NCI-H69 (cell line): ENCODE measurements around the gene SIPA1L3.
A peak's percentile ranks its signal among the peaks of the same experiment; 100 is the strongest.

ENCODE experiments used
- DNase-seq: peaks from one replicate; lab custom pipeline; 2025; lab: John Stamatoyannopoulos, UW

Gene SIPA1L3

DNA sequence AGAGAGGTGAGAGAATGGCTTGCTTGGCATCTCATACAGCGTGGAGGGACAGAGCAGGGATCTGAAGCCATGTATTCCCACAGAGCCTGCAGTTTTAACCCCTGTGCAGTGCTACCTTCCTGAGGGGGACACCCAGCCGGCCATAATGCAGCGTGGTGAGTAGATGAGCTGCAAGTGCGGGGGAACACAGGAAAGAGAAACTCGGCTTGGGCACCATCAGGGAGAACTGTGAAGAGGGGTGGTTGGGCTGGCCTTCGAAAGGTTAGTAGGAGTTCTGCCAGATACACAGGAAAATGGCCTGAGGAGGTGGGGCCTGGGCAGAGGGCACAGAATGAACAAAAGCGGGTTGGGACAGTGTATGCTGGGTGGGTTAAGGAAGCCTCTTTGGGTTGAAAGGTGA, 88.3 kb downstream of the SIPA1L3 start:
- DNase-seq = no peak

DNA sequence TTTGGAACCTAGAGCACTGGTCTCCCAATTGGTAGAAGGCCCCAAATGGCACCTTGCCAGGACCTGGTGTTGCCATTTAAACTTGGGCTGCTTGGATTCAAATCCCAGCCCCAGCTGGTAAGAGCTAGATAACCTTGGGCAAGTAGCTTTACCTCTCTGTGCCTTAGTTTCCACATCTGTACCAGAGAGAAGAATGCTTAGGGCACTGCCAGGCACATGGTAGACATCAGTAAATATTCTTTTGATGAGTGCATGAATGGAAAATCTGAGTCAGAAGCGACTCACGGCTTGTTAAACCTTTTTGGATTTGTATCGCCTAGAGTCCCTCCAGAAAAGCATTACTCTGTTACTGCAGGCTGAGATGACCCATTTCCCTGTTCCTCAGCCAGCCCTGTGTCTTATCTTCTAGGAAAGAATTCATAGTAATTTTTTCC, 90.9 kb downstream of the SIPA1L3 start:
- DNase-seq = peak; percentile 15

DNA sequence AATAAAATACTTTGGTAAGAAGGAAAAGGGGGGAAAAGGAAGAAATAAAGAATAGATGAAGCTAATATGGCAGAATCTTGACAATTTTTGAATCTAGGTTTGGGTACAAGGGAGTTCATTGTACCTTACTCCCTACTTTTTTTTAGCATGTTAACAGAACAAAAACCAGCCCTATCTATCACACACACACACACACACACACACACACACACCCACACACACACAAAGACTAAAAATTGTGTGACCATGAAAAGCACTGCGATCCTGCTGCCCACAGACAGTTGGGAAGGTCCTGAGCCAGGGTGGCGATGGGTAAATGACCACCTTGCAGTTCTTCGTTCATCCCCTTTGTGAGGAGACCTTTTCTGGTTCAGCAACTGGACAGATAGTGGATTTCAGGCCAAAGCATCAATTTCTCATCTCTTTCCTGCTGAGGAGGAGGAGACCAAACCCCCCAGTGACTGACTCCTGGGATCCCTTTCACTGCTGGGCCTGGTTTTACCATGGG, 91.8 kb downstream of the SIPA1L3 start:
- no peak for DNase-seq

DNA sequence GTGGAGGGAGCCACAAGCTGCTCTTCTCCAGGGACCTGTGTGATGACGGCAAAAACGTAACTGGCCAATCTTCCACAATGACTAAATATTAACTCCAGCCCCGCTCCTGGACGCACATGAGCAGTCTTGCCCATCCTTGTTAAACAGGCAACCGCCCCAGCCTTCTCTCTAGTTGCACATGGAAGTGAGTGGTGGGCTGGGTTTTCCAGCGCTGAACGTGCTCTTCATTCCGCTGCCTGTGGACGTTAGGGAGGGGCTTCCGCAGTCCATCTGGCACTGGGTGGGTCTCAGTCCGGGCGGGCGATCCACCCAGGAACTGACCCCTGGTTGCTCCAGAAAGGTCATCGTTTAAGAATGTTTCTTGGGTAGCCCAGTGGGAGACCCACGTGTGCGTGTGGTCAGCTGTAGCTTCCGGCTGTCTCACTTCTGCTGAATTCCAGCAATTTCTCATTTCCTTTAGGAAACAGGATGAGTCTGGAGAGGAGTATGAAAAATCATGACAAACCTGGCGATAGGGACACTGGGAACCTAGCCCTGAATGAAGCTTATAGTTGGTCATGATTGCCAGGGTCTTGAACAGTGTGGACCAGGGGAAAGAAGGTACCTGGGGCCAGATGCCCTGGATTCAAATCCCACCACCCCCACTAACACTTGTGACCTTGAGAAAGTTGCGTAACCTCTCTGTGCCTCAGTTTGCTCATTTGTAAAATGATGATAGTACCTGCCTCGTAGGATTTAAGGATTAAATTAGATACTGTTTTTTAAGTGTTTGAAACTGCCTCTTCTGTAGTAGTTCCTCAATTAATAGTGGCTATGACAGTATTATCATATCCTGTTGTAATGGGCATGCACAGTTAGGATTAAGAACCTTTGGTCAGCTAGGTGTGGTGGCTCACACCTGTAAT, 92.6 kb downstream of the SIPA1L3 start:
- DNase-seq = no peak

DNA sequence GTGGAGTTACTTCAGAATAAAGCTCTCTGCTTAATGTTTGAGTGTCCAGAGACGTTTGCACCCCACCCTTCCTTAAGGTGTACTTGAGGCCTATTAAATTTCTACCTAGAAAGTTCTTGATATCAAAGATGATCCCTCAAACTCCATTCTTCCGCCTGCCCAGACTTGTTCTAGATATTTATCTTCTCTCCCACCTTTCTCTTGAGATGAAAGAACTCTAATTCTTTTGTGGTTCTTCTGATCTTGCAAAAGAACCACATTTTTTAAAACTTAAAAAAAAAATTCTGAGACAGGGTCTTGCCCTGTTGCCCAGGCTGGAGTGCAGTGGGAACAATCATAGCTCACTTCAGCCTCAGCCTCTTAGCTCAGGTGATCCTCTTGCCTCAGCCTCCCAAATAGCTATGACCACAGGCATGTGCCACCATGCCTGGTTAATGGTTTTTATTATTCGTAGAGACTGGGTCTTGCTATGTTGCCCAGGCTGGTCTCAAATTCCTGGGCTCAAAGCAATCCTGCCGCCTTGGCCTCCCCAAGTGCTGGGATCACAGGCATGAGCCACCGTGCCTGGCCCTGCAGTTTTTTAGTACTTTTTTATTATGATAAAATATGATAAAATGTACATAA, 94.3 kb downstream of the SIPA1L3 start:
- no peak for DNase-seq

DNA sequence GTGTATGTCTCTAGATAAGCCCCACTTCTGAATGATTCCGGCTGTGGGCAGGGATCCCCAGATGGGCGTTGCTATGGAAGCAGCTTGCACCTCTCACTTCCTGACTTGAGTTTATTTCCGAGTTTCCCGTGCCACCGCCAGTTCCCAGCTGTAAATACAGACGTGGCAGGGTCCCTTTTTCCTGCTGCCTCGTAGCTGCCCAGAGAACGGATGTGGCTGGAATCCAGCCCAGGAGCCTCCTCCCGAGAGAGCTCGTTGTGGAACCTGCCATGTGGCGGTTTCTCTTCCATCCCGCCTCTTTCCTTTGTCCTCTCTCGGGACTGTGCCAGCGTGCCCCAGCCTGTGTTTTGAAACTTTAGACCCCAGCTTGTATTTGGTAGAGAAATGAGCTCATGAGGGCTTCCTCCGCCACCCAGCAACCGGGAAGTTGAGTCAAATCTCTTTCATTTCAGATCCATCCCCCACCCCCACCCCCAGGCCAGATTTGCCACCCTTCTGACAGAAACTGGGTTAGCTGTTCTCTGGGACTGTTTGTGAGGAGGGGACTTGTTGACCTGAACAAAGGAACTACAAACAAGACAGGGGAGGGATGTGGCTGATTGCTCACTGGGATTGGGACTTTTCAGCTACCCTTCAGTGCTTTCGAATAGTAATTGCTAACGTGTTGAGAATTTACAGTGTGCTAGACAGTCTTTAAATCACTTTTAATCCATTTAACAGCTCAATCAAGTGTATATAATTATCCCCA, 96.6 kb downstream of the SIPA1L3 start:
- DNase-seq = peak; percentile 98

DNA sequence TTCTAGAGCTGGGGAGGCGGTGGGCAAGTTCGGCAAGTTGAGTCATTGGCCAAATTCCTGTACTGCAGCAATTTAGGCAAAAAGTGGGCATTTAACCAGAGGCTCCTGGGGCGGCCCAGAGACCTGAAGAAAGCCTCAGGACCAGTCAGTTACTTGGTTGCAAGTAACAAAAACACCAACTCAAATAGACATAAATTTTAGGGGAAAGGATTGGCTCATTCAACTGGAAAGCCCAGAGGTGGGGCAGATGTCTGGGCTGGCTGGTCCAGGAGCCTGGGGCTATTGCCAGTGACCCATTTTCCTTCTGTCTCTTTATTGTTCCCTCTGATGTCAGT, 97.1 kb downstream of the SIPA1L3 start:
- no peak for DNase-seq

DNA sequence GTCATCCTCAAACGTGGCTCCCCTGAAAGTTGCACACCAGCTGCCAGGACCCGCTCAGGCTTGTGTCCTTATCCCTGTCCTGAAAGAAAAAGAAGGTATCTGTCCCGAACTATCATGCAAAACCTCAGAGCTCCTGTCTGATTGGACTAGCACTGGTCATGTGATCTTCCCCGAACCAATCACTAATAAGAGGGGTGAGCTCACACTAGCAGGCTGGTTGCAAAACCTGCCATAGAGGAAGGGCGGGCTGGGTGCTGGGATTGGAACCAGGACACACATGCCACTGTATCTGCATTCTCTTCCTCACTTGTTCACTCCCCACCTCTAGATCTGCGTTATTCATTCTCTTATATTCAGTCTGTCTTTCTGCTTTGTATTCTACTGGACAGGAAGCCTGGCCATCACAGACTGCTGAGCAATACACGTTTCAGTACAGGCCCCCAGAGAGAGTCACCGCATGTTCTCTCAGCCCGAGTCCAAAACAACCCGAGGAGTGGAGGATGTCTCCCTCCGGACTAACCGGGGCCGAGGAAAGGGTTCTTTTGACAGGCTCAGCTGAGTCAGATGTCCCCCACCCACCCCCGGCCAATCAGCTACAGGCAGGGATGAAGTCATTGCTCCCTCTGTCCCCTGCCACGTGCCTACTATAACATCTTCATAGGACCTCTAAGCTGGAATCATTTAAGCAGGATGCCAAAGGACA, 97.7 kb downstream of the SIPA1L3 start:
- peak; percentile 97 for DNase-seq

DNA sequence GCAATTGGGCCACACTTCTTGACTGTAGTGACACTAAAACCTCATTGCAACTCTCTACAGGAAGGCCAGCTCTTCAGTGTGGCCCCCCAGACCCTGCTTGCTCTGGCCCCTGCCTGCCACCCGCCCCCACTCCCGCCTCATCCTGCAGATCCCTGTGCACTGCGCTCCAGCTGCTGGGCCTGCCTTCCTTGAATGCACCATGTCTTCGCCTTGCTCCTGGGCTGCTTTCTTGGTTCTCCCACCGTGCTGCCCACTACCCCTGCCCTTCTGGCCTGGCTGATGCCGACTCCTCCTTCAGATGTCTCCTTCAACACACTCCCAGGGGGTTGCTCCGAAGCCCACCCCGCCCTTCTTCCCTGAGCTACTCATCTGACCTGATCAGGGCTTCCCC, 98.2 kb downstream of the SIPA1L3 start:
- DNase-seq = no peak

DNA sequence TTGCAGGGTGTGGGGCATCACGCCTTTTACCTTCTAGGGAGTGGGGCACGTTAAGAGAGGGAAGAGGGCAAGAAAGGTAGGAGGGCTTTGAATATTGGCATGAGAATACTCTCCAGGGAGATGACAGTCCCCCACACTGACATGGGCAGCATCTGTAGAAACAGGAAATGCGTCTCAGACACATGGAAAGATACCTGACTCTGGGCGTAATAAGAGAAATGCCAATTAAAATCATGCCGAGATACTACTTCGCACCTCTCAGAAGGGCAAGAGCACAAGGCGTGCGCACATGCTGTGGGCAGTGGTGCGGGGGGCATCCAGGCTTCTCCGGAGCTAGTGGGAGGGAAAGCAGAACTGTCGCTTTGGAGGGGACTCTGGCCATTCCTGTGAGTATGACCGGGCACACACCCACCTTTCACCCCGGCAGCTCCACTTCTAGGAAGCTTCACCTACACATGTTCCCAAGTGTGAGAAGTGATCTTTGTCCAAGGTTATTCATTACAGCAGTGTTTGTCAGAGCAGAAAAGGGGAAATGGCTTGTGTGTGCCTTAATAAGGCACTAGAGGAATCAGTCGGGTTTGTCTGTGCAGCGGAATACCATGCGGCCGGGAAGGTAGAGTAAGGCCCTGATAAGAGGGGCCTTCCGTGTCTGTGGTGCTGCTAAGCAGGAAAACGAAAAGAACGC, 99.5 kb downstream of the SIPA1L3 start:
- DNase-seq = peak; percentile 6

DNA sequence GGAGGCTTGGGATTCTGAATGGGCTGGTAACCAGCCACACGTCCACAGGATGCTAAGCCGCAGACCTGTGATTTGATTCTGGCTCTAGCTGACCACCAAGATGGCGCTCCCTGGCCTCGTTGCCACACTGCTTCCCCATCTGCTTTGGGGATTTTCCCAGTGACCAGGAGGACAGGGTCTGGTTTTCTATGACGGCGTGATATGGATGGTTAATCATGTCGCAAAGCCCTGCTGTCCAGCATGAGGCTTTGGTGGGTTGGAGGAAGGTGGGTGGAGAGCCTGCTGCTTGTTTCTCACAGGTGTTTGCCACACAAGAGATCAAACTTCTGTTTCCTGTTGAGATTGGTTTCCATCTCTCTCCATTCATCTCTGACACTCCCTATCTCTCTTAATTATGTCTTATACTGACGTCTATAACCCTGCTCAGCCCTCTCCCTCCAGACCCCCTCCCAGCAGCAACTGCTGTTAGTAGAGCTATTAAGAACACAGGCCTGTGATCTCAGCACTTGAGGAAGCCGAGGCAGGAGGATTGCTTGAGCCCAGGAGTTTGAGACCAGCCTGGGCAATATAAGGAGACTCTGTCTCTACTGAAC, 102.7 kb downstream of the SIPA1L3 start:
- peak; percentile 25 for DNase-seq

DNA sequence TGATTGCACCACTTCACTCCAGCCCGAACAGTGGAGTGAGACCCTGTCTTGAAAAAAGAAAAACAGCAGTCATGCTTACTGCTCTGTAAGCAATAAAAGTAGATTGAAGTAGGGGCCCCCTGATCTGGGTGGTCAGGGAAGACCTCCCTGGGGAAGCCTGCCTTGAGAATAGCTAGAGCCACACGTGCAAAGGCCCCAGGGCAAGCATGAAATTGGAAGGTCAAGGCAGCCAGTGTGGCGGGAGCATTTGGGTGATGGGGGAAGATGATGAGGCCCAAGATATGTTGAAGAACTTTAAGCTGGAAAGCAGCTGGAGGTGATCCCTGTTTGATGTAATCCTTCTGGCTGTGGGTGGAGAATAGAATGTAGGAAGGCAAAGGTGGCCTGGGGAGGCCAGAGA, 104.4 kb downstream of the SIPA1L3 start:
- no peak for DNase-seq

DNA sequence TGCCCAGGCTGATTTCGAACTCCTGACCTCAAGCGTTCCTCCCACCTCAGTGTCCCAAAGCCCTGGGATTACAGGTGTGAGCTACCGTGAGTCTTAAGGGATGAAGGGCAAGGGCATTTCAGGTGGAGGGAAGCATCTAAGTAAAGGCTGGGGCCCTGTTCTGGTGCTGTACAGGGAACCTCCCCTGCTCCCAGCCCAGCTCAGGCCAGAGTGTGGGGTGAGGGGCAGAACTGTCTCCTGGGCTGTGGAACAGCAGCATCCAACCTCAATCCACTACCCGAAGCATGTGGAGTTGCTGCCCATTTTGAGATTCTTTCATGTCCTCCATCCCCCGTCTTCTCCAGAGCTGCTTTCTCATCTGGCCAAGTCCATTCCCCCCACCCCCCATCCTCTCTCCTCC, 105.3 kb downstream of the SIPA1L3 start:
- no peak for DNase-seq

DNA sequence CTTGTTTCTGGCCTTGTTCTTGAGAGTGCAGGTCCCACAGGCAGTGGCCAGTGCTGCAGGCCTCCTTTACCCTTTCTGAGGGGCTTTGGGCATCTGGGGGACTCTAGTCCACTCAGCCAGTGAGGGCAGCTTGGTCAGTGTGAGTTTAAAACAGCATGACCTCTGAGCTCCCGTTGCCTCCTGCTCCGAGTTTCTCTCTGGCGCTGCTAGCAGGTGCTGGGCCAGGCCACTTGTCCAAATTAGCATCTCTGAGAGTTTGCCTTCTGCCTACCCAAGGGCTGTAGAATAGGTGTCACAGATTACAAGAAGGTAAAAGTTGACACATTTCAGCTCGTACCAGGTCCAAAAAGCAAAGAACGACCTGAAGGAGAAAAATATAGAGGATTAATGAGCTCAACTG, 105.9 kb downstream of the SIPA1L3 start:
- DNase-seq = no peak

DNA sequence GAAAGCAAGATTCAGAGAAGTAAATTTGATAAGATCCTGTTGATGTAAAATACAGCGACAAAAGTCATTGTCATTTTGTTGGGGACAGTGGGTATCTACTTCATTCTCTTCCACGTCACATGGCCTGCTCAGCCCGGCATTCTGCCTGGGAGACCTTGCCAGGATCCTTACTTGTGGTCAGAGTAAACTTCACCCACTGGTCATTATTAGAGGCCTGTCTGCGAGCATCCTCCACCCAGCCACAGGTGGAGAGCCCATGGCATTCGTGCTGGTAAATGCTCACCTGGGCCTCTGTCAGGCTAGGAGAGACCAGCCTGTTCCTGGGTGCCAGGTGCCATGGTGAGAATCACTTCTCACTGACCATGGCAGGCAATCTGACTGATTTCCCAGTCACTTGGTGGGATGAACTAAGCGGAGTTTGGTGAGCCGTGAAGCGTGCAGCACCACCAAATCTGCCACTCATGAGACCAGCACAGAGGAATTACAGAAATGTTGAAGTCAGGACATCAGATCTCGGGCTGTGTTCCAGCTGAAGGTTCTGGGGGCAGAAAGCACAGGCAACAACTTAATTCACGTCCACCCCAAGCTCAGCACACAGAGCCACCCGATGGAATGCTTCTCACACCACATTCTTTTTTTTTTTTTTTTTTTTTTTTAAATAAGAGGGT, 107.0 kb downstream of the SIPA1L3 start:
- no peak for DNase-seq

DNA sequence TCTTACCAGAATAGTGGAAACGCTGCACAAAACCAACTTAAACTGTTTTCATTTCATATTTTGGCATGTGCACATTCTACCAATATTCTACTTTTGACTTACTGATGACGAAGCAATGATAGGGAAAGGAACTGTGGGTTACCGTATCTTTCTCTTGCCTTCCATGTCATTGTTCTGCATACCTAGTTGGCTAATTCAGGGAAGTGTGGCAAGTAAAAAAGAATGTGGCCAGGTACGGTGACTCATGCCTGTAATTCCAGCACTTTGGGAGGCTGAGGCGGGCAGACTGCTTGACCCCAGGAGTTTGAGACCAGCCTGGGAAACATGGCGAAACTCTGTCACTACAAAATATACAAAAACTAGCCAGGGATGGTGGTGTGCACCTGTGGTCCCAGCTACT, 108.2 kb downstream of the SIPA1L3 start:
- no peak for DNase-seq

DNA sequence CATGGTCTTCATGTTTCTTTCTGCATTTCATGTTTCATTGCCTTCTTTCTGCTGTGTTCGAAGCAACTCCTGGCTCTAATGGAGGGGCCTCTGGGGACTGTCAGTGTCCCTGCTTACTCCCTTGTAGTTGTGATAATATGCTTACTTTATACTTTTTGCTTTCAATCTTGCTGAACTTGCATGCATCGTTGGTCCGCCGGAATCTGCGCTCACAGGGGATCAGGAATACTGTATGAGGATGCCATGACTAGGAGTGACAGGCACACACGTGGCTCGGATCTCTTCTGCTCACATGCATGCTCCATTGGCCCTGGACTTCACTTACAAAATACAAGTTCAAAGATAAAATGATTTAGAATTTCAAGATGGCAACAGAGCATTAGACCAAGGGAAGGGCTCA, 108.8 kb downstream of the SIPA1L3 start:
- DNase-seq = no peak

DNA sequence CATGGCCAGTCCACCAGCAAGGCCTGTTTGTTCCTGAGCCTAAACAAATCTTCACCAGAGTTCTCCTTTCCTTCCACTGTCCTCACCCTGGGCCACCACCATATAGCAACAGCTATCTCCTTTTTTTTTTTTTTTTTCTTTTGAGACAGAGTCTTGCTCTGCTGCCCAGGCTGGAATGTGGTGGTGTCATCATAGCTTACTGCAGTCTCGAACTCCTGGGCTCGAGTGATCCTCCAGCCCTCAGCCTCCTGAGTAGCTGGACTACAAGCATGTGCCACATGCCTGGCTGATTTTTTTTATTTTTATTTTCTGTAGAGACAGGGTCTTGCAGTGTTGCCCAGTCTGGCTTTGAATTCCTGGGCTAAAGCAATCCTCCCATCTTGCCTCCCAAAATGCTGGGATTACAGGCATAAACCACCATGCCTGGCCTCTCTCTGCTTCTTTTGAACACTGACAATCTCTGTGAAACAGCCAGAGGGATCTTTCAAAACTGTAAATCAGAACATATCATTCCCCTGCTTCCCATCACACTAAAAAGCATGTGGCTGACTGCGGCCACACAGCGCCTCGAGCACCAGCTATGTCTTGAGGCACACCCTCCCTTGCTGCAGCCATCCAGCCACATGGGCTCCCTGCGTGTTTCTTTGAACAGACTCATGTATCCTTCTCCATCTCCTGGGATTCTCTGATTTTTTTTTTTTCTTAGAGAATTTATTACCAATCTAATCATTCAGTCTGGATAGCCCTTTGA, 110.6 kb downstream of the SIPA1L3 start:
- no peak for DNase-seq

DNA sequence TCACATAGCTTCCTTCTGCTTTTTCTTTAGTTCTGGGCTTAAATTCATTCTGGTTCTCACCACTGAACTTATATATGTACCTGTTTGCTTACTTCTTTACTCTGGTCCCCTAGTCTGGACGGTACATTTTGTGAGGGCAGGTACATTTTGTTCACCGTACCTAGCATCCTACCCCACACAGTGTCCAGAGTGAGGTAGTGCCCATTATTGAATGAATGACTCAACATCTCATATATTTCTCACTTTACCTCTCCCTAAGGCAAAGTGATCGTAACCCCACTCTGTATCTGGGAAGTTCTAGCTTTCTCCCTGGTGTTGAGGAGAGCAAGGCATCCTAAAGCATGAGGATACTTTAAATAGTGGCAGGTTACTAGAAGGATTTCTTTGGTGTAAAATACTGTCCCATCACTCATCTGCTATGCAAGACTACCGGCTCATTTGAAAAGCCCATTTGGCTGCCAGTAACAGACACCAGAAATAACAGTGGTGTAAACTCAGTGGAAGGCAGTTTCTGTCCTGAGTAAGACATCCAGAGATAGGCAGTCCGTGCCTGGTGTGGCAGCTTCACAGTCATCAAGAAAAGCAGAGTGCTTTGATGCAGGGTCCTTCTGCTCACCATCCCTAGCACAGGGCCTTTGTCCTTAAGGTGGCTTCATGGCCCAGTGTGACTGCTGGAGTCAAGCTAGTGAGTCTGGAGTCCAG, 111.8 kb downstream of the SIPA1L3 start:
- DNase-seq = no peak
